GM12878 (cell line): Measurements from ENCODE around the gene AAGAB. TPM values are rescaled to one million over a fixed set of nuclear protein-coding genes. Genes with fewer than 3 reads are reported as not detected.

Experiments
- ATAC-seq: fragments of 200-7000 bp; cut with Tn5 transposase; 3 replicates; pipeline ENCODE4 v1.9.1; 2020; ENCODE audit warnings: mild to moderate bottlenecking, moderate library complexity
- BruUV-seq: library from RNA; stranded (reverse); fragments of 400-500 nt; replicated peaks from 2 replicates; lab custom pipeline; 2021; lab: Mats Ljungman, UMichigan
- CTCF ChIA-PET: fragments of 300-600 bp; sonication (Branson Sonifier 250); formaldehyde crosslinking; extraction: SDS; loops from one replicate; lab custom pipeline; 2021; ENCODE audit warnings: inconsistent platforms; lab: Yijun Ruan, JAX
- POLR2A ChIA-PET: fragments of 350-600 bp; formaldehyde crosslinking; extraction: SDS; loops from one replicate; lab custom pipeline; 2021; ENCODE audit warnings: inconsistent platforms; lab: Charles Lee
- RAD21 ChIA-PET: fragments of 300-600 bp; sonication (Branson Sonifier 250); formaldehyde crosslinking; loops from one replicate; lab custom pipeline; 2023; ENCODE audit warnings: antibody characterized with exemption; ENCODE audit not compliant: unreplicated experiment; lab: Charles Lee
- SMC1A ChIA-PET: fragments of 300-600 bp; sonication (Branson Sonifier 250); formaldehyde crosslinking; loops from one replicate; lab custom pipeline; 2023; ENCODE audit not compliant: unreplicated experiment, uncharacterized antibody; lab: Charles Lee
- DNase-seq: peaks from one replicate; pipeline ENCODE4 v3.0.0-alpha.2; 2011; ENCODE audit warnings: low read depth, low spot score
- FAIRE-seq: peaks from 3 replicates; lab custom pipeline; 2011; peaks lifted over from hg19 to GRCh38; lab: Jason Lieb, UNC
- H2AFZ ChIP-seq: 2 replicates; pipeline ENCODE4 v1.6.0; 2011; ENCODE audit warnings: low read depth, low read length, control low read depth; ENCODE audit not compliant: control insufficient read depth
- H3K27ac ChIP-seq: 2 replicates; pipeline ENCODE4 v1.5.1; 2011; ENCODE audit warnings: control low read depth; ENCODE audit not compliant: control insufficient read depth, insufficient read depth
- H3K27me3 ChIP-seq, 2 experiments: replicated peaks in 1 of 2; 2 replicates each; pipeline versions ENCODE4 v1.6.0 to v1.6.1; 2011; ENCODE audit warnings: low read length in 1 of 2; ENCODE audit not compliant: control insufficient read depth in 2 of 2, insufficient read depth in 2 of 2
- H3K36me3 ChIP-seq, 2 experiments: 2 replicates each; pipeline ENCODE4 v1.5.1; 2011; ENCODE audit warnings: low read length in 1 of 2; ENCODE audit not compliant: control insufficient read depth in 2 of 2, insufficient read depth in 2 of 2
- H3K4me1 ChIP-seq: 2 replicates; pipeline ENCODE4 v1.6.1; 2011; ENCODE audit warnings: mild to moderate bottlenecking, low read length, moderate library complexity, mixed read lengths; ENCODE audit not compliant: control insufficient read depth, insufficient read depth
- H3K4me2 ChIP-seq: 2 replicates; pipeline ENCODE4 v1.6.0; 2011; ENCODE audit warnings: control low read depth; ENCODE audit not compliant: control insufficient read depth, insufficient read depth
- H3K4me3 ChIP-seq: fragments of 200-600 bp; sonication (generic); 2 replicates; pipeline ENCODE4 v1.5.1; 2016
- H3K79me2 ChIP-seq: 2 replicates; pipeline ENCODE4 v1.6.0; 2011; ENCODE audit warnings: low read length; ENCODE audit not compliant: control insufficient read depth, insufficient read depth
- H3K9ac ChIP-seq: 2 replicates; pipeline ENCODE4 v1.8.0; 2011; ENCODE audit warnings: low read length, control low read depth, mixed read lengths; ENCODE audit not compliant: control insufficient read depth, insufficient read depth
- H3K9me3 ChIP-seq: replicated peaks from 3 replicates; pipeline ENCODE4 v1.5.1; 2011; ENCODE audit warnings: mild to moderate bottlenecking, low read length; ENCODE audit not compliant: control insufficient read depth, insufficient read depth
- H4K20me1 ChIP-seq: 2 replicates; pipeline ENCODE4 v1.6.0; 2011; ENCODE audit not compliant: control insufficient read depth, insufficient read depth
- CBX5 ChIP-seq: sonication (generic); IDR thresholded peaks from 2 replicates; pipeline ENCODE4 v1.6.1; 2016; ENCODE audit warnings: low read depth, moderate library complexity, mild to moderate bottlenecking, inconsistent platforms
- CHD4 ChIP-seq: fragments of 200-600 bp; sonication (generic); IDR thresholded peaks from 2 replicates; pipeline ENCODE4 v1.6.1; 2016; ENCODE audit warnings: mild to moderate bottlenecking
- E2F8 ChIP-seq: fragments of 450-650 bp; IDR thresholded peaks from 2 replicates; pipeline ENCODE4 v1.6.1; 2018; ENCODE audit warnings: mild to moderate bottlenecking, low read depth, moderate library complexity; ENCODE audit not compliant: partially characterized antibody
- ELK1 ChIP-seq: IDR thresholded peaks from 2 replicates; pipeline ENCODE4 v1.6.1; 2012; ENCODE audit warnings: low read depth, low read length, improper control_type of control experiment
- HSF1 ChIP-seq: fragments of 150-350 bp; IDR thresholded peaks from 2 replicates; pipeline ENCODE4 v1.6.1; 2014; ENCODE audit warnings: mild to moderate bottlenecking, low read depth, low read length
- NR2F1 ChIP-seq: fragments of 450-650 bp; conservative IDR thresholded peaks from 2 replicates; pipeline ENCODE4 v1.6.1; 2017; ENCODE audit warnings: mild to moderate bottlenecking
- RAD21 ChIP-seq: IDR thresholded peaks from 2 replicates; pipeline ENCODE4 v1.6.1; 2011; ENCODE audit warnings: mild to moderate bottlenecking, low read depth, low read length, moderate library complexity; ENCODE audit not compliant: insufficient read depth
- SIX5 ChIP-seq: IDR thresholded peaks from 2 replicates; pipeline ENCODE4 v1.6.1; 2011; ENCODE audit warnings: mild to moderate bottlenecking, low read depth, low read length, moderate library complexity; ENCODE audit not compliant: severe bottlenecking
- SMC3 ChIP-seq: IDR thresholded peaks from 2 replicates; pipeline ENCODE4 v1.6.1; 2011; ENCODE audit warnings: low read length, improper control_type of control experiment, borderline replicate concordance
- TCF3 ChIP-seq: IDR thresholded peaks from 2 replicates; pipeline ENCODE4 v1.6.1; 2012; ENCODE audit warnings: low read depth, mild to moderate bottlenecking, low read length, borderline replicate concordance; ENCODE audit not compliant: insufficient read depth
- ZSCAN29 ChIP-seq: fragments of 450-650 bp; IDR thresholded peaks from 2 replicates; pipeline ENCODE4 v1.6.1; 2017; ENCODE audit warnings: mild to moderate bottlenecking, moderate library complexity
- WGBS: methylation state at CpG from one replicate; pipeline ENCODE4 v1.1.6; 2016; ENCODE audit warnings: low lambda C conversion rate; ENCODE audit not compliant: insufficient replicate concordance, insufficient coverage; ENCODE audit errors: missing lambda C conversion rate; 5-methylcytosine and 5-hydroxymethylcytosine counted together
- in situ Hi-C: fragments of 300-500 bp; cut with MboI; formaldehyde crosslinking; loops from 9 replicates; pipeline ENCODE4 v1.14.3; 2018; ENCODE audit warnings: mixed read lengths
- intact Hi-C: fragments of 100-400 bp; cut with micrococcal nuclease; formaldehyde crosslinking; loops from one replicate; pipeline ENCODE4 v1.14.2; 2022; ENCODE audit not compliant: unreplicated experiment
- polyA plus RNA-seq, 11 experiments: library from polyadenylated mRNA; depleted of rRNA in 4 of 11; unstranded in 6 of 11; stranded (reverse) in 5 of 11; fragments of >200 nt; fragmentation: Nextera tagmentation in 4 of 11; fragmentation: Illumina TruSeq in 1 of 11; extraction: Ambion mirVana in 4 of 11; extraction: Trizol in 1 of 11; gene quantifications; 1 replicate in 1 of 11; 2 replicates in 10 of 11; pipeline versions ENCODE4 v1.2.1 to v1.2.3, GENCODE V29; 2011 to 2016; ENCODE audit warnings: inconsistent platforms in 2 of 11, missing spikeins in 2 of 11, low read depth in 1 of 11
- total RNA-seq, 4 experiments: library from RNA; depleted of rRNA in 3 of 4; stranded (reverse); fragments of >200 nt in 3 of 4; fragmentation: Illumina TruSeq in 1 of 4; extraction: Trizol in 1 of 4; gene quantifications; 2 replicates each; pipeline versions ENCODE4 v1.2.1 to v1.2.3, GENCODE V29; 2013 to 2021
- TF ChIP-seq, protein P1 (sequence below): fragments of 450-650 bp; IDR thresholded peaks from 2 replicates; pipeline ENCODE4 v1.6.1; 2017; ENCODE audit warnings: low read depth, mild to moderate bottlenecking, moderate library complexity

Gene AAGAB
- total and polyA plus RNA-seq, 10 of the 15 experiments (the other 5 are each of a cell fraction or from before 2014, with no cell fraction given) = 11.4 to 62.3 (median 38.0) TPM

GRCh38 chr15:67170143-67170925 lies 84.1 kb downstream of the AAGAB start (continued):
- no peak for TF ChIP-seq ELK1
- TF ChIP-seq ZSCAN29 = no peak
- no peak for TF ChIP-seq E2F8
- TF ChIP-seq NR2F1 = no peak

- CTCF ChIA-PET = no interaction called here
Observed at GRCh38 chr15:67168694-67169093, 85.8 kb downstream of the AAGAB start.

More at GRCh38 chr15:67168694-67169093, 85.8 kb downstream of the AAGAB start:
- 93% methylated on average over 6 of the region's 6 CpGs for WGBS
- peaks cover 3% of the 10 kb centered on the region; the same call in 1 of the 2 replicates for H4K20me1 ChIP-seq
- peaks cover 33 to 45% of the 10 kb centered on the region in 2 experiments for H3K36me3 ChIP-seq
- RAD21 ChIA-PET = no interaction called here
- no peak for ATAC-seq
- in situ Hi-C loops = no loop called here
- no peak overlapping the region for H3K4me3 ChIP-seq
- POLR2A ChIA-PET = interaction anchor here (0.6 kb wide), 1 partner anchor 18 kb away, joined by 4 read pairs; no protein-coding TSS in a partner anchor
- SMC1A ChIA-PET = no interaction called here
- no peaks in the 10 kb centered on the region for H3K9me3 ChIP-seq
- no peak overlapping the region for H3K27ac ChIP-seq
- no TSS peak for BruUV-seq
- no peak for DNase-seq
- H2AFZ ChIP-seq = no peak overlapping the region
- no peaks in the 10 kb centered on the region for H3K27me3 ChIP-seq
- H3K4me1 ChIP-seq = peaks cover under 1% of the 10 kb centered on the region; the same call in 1 of the 2 replicates
- TF ChIP-seq SMC3 (no peak), SIX5 (no peak), CBX5 (no peak), CHD4 (no peak), RAD21 (no peak), TCF3 (no peak), HSF1 (no peak)
- TF ChIP-seq, protein P1, sequence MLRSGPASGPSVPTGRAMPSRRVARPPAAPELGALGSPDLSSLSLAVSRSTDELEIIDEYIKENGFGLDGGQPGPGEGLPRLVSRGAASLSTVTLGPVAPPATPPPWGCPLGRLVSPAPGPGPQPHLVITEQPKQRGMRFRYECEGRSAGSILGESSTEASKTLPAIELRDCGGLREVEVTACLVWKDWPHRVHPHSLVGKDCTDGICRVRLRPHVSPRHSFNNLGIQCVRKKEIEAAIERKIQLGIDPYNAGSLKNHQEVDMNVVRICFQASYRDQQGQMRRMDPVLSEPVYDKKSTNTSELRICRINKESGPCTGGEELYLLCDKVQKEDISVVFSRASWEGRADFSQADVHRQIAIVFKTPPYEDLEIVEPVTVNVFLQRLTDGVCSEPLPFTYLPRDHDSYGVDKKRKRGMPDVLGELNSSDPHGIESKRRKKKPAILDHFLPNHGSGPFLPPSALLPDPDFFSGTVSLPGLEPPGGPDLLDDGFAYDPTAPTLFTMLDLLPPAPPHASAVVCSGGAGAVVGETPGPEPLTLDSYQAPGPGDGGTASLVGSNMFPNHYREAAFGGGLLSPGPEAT = no peak
- H3K4me2 ChIP-seq = no peak overlapping the region
- H3K79me2 ChIP-seq = no peaks in the 10 kb centered on the region
- no peak overlapping the region for H3K9ac ChIP-seq
- no peak for FAIRE-seq
- intact Hi-C loops = no loop called here
